Measurements from ENCODE around the gene NOS2. TPM values are rescaled to one million over a fixed set of nuclear protein-coding genes. Genes with fewer than 3 reads are reported as not detected.

NOS2 gene
- total and polyA plus RNA-seq, 2 donors (not counting 1 experiment from before 2014, with no cell fraction given): under 0.01 TPM; not detected in 1

- Histone ChIP-seq H3K9ac (ENCODE audit: insufficient read depth, low read length) (no peak overlapping the region), H3K27ac (ENCODE audit: insufficient read depth, low read length) (no peak overlapping the region), H3K36me3 (ENCODE audit: control insufficient read depth, insufficient read depth, low read length) (no peaks in the 10 kb centered on the region), H3K9me3 (ENCODE audit: control insufficient read depth, insufficient read depth, low read depth, low read length) (no peaks in the 10 kb centered on the region), H3K4me3 (replicated peaks in 1 of 4; ENCODE audit: control extremely low read depth in 1 of 4, insufficient read depth in 1 of 4, low read depth in 3 of 4, low read length in 4 of 4) (no peak overlapping the region), H3K4me2 (ENCODE audit: extremely low read depth, insufficient read depth, low read length) (no peak overlapping the region), H3K27me3 (ENCODE audit: control insufficient read depth, insufficient read depth, low read length) (peaks cover 7% of the 10 kb centered on the region), H3K79me2 (ENCODE audit: control insufficient read depth, insufficient read depth, low read length) (no peaks in the 10 kb centered on the region), H2AFZ (ENCODE audit: low read length) (no peak overlapping the region), H4K20me1 (ENCODE audit: control insufficient read depth, extremely low read depth, insufficient read depth, low read length) (no peaks in the 10 kb centered on the region), H3K4me1 (ENCODE audit: control insufficient read depth, extremely low read depth, insufficient read depth, low read length) (no peaks in the 10 kb centered on the region)
- DNase-seq (ENCODE audit: low read depth in 2 of 2): no peak
- no peak for TF ChIP-seq CTCF (conservative IDR thresholded peaks at IDR 0.05 in 1 of 2, IDR thresholded peaks at IDR 0.05 in 1 of 2; ENCODE audit: low read depth in 1 of 2, low read length in 2 of 2)
- TF ChIP-seq EZH2 (IDR thresholded peaks at IDR 0.05; ENCODE audit: low read length, missing control alignments): no peak
Observed at GRCh38 chr17:27798376-27798775, 2.0 kb downstream of the NOS2 start.

- Histone ChIP-seq H3K4me2 (ENCODE audit: extremely low read depth, insufficient read depth, low read length) (no peak overlapping the region), H4K20me1 (ENCODE audit: control insufficient read depth, extremely low read depth, insufficient read depth, low read length) (no peaks in the 10 kb centered on the region), H3K9me3 (ENCODE audit: control insufficient read depth, insufficient read depth, low read depth, low read length) (no peaks in the 10 kb centered on the region), H3K9ac (ENCODE audit: insufficient read depth, low read length) (no peak overlapping the region), H3K27ac (ENCODE audit: insufficient read depth, low read length) (no peak overlapping the region), H3K36me3 (ENCODE audit: control insufficient read depth, insufficient read depth, low read length) (no peaks in the 10 kb centered on the region), H3K27me3 (ENCODE audit: control insufficient read depth, insufficient read depth, low read length) (peaks cover 7% of the 10 kb centered on the region), H2AFZ (ENCODE audit: low read length) (no peak overlapping the region), H3K4me3 (replicated peaks in 1 of 4; ENCODE audit: control extremely low read depth in 1 of 4, insufficient read depth in 1 of 4, low read depth in 3 of 4, low read length in 4 of 4) (no peak overlapping the region), H3K79me2 (ENCODE audit: control insufficient read depth, insufficient read depth, low read length) (no peaks in the 10 kb centered on the region), H3K4me1 (ENCODE audit: control insufficient read depth, extremely low read depth, insufficient read depth, low read length) (no peaks in the 10 kb centered on the region)
- no peak for TF ChIP-seq EZH2 (IDR thresholded peaks at IDR 0.05; ENCODE audit: low read length, missing control alignments)
- no peak for TF ChIP-seq CTCF (conservative IDR thresholded peaks at IDR 0.05 in 1 of 2, IDR thresholded peaks at IDR 0.05 in 1 of 2; ENCODE audit: low read depth in 1 of 2, low read length in 2 of 2)
- no peak for DNase-seq (ENCODE audit: low read depth in 2 of 2)
Observed at GRCh38 chr17:27797390-27798091, 2.8 kb downstream of the NOS2 start.

GRCh38 chr17:27793906-27794569 lies 6.3 kb downstream of the NOS2 start:
- H3K9ac ChIP-seq (ENCODE audit: insufficient read depth, low read length): no peak overlapping the region
- no peaks in the 10 kb centered on the region for H3K4me1 ChIP-seq (ENCODE audit: control insufficient read depth, extremely low read depth, insufficient read depth, low read length)
- DNase-seq (ENCODE audit: low read depth in 2 of 2): no peak
- H3K4me3 ChIP-seq (replicated peaks in 1 of 4; ENCODE audit: control extremely low read depth in 1 of 4, insufficient read depth in 1 of 4, low read depth in 3 of 4, low read length in 4 of 4): peak overlapping the region in 1 of 4 experiments; percentile 34
- TF ChIP-seq EZH2 (IDR thresholded peaks at IDR 0.05; ENCODE audit: low read length, missing control alignments) (peak; percentile 38), CTCF (conservative IDR thresholded peaks at IDR 0.05 in 1 of 2, IDR thresholded peaks at IDR 0.05 in 1 of 2; ENCODE audit: low read depth in 1 of 2, low read length in 2 of 2) (no peak)
- H3K27ac ChIP-seq (ENCODE audit: insufficient read depth, low read length): no peak overlapping the region
- H3K4me2 ChIP-seq (ENCODE audit: extremely low read depth, insufficient read depth, low read length): peak overlapping the region; percentile 5
- H3K27me3 ChIP-seq (ENCODE audit: control insufficient read depth, insufficient read depth, low read length): peaks cover 10% of the 10 kb centered on the region
- H2AFZ ChIP-seq (ENCODE audit: low read length): no peak overlapping the region
- H4K20me1 ChIP-seq (ENCODE audit: control insufficient read depth, extremely low read depth, insufficient read depth, low read length): no peaks in the 10 kb centered on the region
- H3K79me2 ChIP-seq (ENCODE audit: control insufficient read depth, insufficient read depth, low read length): no peaks in the 10 kb centered on the region
- no peaks in the 10 kb centered on the region for H3K36me3 ChIP-seq (ENCODE audit: control insufficient read depth, insufficient read depth, low read length)
- no peaks in the 10 kb centered on the region for H3K9me3 ChIP-seq (ENCODE audit: control insufficient read depth, insufficient read depth, low read depth, low read length)
